Mesothelial cell of epicardium (in vitro differentiated cells): Measurements from ENCODE around the gene CTTNBP2. TPM values are rescaled to one million over a fixed set of nuclear protein-coding genes. Genes with fewer than 3 reads are reported as not detected.

Source experiments
- DNase-seq, 2 experiments: peaks; one replicate each; pipeline ENCODE4 v3.0.0; 2021; ENCODE audit warnings: low spot score in 2 of 2; ENCODE audit not compliant: unreplicated experiment in 2 of 2
- H3K27ac Mint-ChIP-seq: 2 replicates; pipeline ENCODE4 v1.8.0; 2021; ENCODE audit warnings: mixed read lengths
- H3K27me3 Mint-ChIP-seq: 2 replicates; pipeline ENCODE4 v1.8.0; 2021; ENCODE audit warnings: low read depth, mixed read lengths
- H3K36me3 Mint-ChIP-seq: 2 replicates; pipeline ENCODE4 v1.8.0; 2021; ENCODE audit warnings: mixed read lengths
- H3K4me1 Mint-ChIP-seq: 2 replicates; pipeline ENCODE4 v1.8.0; 2021; ENCODE audit warnings: mixed read lengths
- H3K4me3 Mint-ChIP-seq: 2 replicates; pipeline ENCODE4 v1.8.0; 2021; ENCODE audit warnings: mild to moderate bottlenecking, moderate library complexity, mixed read lengths
- H3K9me3 Mint-ChIP-seq: 2 replicates; pipeline ENCODE4 v1.8.0; 2021; ENCODE audit warnings: mixed read lengths
- CTCF ChIP-seq: fragments of 200-600 bp; sonication (generic); IDR thresholded peaks from one replicate; pipeline ENCODE4 v1.5.0; 2021; ENCODE audit warnings: antibody characterized with exemption; ENCODE audit not compliant: unreplicated experiment
- total RNA-seq: library from RNA; stranded (reverse); gene quantifications from 3 replicates; pipeline ENCODE4 v1.2.1, GENCODE V29; 2021

The CTTNBP2 gene
- total RNA-seq, 1 donor from 2014 or later: 12.1 TPM

DNA sequence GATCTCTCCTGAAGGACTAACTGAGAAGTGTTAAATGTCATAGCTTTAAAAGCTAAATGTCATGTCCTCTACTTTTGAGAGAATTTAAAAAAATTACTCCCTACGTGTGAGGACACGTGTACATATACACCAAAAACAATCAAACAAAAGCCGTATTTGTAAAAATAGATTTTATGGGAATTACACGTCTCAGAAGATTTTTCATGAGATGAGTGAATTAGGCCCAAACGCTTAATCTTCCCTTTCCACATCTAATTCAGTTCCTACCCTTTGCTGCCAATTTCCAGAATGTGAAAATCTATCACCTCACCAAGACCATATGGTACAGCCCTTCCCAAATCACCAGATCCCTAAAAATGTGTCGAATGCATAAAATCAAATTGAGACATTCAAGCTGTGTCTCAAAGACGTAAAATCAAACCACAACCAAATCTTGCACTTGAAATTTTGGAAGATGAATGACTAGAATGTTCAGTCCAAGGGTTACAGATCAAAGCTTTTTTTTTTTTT, 1.0 kb upstream of the CTTNBP2 start:
- no peaks in the 10 kb centered on the region for H3K36me3 Mint-ChIP-seq
- DNase-seq: no peak
- H3K4me1 Mint-ChIP-seq: peaks cover 36% of the 10 kb centered on the region
- no peak for TF ChIP-seq CTCF
- H3K27me3 Mint-ChIP-seq: peaks cover 20% of the 10 kb centered on the region
- H3K9me3 Mint-ChIP-seq: no peaks in the 10 kb centered on the region
- H3K27ac Mint-ChIP-seq: no peak overlapping the region
- peak overlapping the region; percentile 70 for H3K4me3 Mint-ChIP-seq

DNA sequence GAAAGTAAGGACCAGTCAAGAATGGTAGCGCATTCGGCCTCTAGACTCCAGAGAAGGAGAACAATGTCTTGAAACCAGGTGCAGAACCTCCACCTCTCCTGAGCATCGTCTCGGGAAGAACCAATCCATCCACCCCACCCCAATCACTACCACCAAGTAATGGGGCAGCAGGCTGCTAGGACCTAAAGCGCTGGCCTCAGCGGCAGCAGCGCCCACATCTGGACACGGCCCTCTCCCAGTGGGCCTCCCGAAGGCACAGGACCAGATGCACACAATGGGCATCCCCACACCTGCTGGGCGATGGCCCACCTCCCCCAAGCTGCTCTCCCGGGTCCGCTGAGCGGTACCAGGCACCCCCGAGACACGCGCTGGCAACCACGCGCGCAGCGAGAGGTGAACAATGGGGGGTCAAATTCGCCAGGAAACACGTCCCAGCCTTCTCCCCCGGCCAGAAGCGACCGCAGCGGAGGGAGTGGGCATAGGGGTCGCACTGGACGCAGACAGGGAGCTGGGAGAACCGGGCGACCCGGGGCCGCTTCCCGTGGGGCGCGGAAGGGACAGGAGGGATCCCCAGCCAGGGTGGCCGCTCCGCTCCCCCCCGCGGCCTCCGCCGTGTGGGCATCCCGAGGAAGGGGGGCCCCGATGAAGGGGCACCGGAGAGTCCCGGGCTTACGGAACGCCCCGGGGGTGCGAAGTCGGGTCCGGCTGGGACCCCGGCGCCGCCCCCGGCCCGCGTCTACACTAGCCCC, 506 bp downstream of the CTTNBP2 start:
- Mint-ChIP-seq H3K27me3 (peaks cover 20% of the 10 kb centered on the region), H3K9me3 (no peaks in the 10 kb centered on the region), H3K4me3 (peak overlapping the region; percentile 86), H3K27ac (peak overlapping the region; percentile 54), H3K4me1 (peaks cover 36% of the 10 kb centered on the region), H3K36me3 (no peaks in the 10 kb centered on the region)
- DNase-seq: peak in 1 of 2 experiments; percentile 49
- TF ChIP-seq CTCF: no peak

- no peak for TF ChIP-seq CTCF
- H3K4me3 Mint-ChIP-seq: peak overlapping the region; percentile 86
- H3K4me1 Mint-ChIP-seq: peaks cover 34% of the 10 kb centered on the region
- H3K9me3 Mint-ChIP-seq: no peaks in the 10 kb centered on the region
- H3K27ac Mint-ChIP-seq: peak overlapping the region; percentile 54
- peak in 1 of 2 experiments; percentile 49 for DNase-seq
- H3K36me3 Mint-ChIP-seq: no peaks in the 10 kb centered on the region
- peaks cover 20% of the 10 kb centered on the region for H3K27me3 Mint-ChIP-seq
Measured at GRCh38 chr7:117871778-117872538, 1.3 kb downstream of the CTTNBP2 start.

DNA sequence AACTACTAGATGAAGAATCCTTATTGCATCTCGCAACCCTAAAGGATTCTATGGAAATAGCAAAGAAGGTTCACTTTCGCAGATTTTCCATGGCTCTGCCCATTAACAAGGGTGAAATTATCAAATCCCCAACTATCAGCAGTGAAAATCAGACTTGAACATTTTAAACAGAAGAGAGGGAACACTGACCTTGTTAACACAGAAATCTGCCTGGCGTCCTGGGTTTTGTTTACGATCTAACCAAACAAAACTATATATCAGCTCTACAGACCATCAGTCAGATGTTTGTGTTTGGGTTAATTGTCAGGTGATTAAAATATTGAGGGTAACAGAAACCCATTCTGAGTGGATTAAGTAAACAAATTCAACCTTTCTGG, 1.9 kb downstream of the CTTNBP2 start:
- Mint-ChIP-seq H3K27ac (no peak overlapping the region), H3K36me3 (no peaks in the 10 kb centered on the region), H3K9me3 (no peaks in the 10 kb centered on the region), H3K27me3 (peaks cover 20% of the 10 kb centered on the region), H3K4me3 (no peak overlapping the region), H3K4me1 (peaks cover 31% of the 10 kb centered on the region)
- no peak for TF ChIP-seq CTCF
- DNase-seq: no peak

DNA sequence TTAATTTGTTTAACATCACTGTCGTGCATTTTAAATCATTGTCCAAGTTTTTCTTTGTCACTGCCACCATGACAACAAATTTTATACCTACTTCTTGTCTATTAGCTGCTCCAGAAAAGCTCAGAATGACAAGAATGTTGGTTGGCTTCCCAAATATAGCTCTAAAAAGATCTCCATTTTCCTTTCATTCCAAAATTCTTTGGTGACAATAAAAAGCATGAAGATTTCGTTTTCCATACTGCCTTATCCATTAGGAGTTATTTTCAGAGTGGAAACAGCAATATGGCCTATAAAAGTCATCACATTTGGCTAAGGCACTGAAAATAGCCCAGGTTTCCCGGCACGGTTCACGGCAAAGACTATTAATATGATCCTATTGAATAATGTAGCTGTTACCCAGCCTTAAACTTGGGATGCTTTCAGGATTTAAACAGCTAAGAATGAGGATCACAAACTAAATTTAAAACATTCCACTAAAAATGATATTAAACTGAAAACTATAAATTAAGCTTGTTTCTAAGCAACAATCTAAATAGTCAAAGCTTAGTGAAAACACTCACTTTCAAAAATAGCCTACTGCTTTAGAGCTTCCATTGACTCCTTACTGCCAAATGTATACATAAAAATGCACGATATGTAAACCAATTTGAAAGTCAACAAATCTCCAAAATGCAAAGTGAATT, 2.7 kb downstream of the CTTNBP2 start:
- Mint-ChIP-seq H3K4me1 (peaks cover 29% of the 10 kb centered on the region), H3K36me3 (no peaks in the 10 kb centered on the region), H3K4me3 (no peak overlapping the region), H3K9me3 (no peaks in the 10 kb centered on the region), H3K27me3 (peaks cover 20% of the 10 kb centered on the region), H3K27ac (no peak overlapping the region)
- no peak for TF ChIP-seq CTCF
- DNase-seq: no peak
